Activated T-cell treated with anti-CD3 and anti-CD28 coated beads, Interleukin-2, amount 50 U/mL, for 72 hours (primary cell): ENCODE data around the gene CELF6. TPM values are rescaled to one million over a fixed set of nuclear protein-coding genes. Genes with fewer than 3 reads are reported as not detected.
A peak's percentile ranks its signal among the peaks of the same experiment; 100 is the strongest.

ENCODE experiments used
- ATAC-seq, 2 donors: fragments of 150-1000 bp; cut with Tn5 transposase; replicated peaks in 1 of 2; 2 replicates each; pipeline ENCODE4 v1.10.0; 2021; ENCODE audit warnings: moderate library complexity in 2 of 2, mild to moderate bottlenecking in 1 of 2
- DNase-seq, 2 donors: peaks; one replicate each; pipeline ENCODE4 v3.0.0; 2021 to 2022; ENCODE audit warnings: mixed read lengths in 1 of 2
- H3K27ac Mint-ChIP-seq: one replicate; pipeline ENCODE4 v1.8.0; 2022; ENCODE audit warnings: mild to moderate bottlenecking, moderate library complexity, mixed read lengths
- H3K27me3 Mint-ChIP-seq: one replicate; pipeline ENCODE4 v1.8.0; 2022; ENCODE audit warnings: low read depth, mixed read lengths
- H3K36me3 Mint-ChIP-seq, 2 donors: one replicate each; pipeline ENCODE4 v1.8.0; 2022; ENCODE audit warnings: mixed read lengths in 2 of 2, mild to moderate bottlenecking in 1 of 2; ENCODE audit not compliant: insufficient read depth in 2 of 2
- H3K4me1 Mint-ChIP-seq: one replicate; pipeline ENCODE4 v1.8.0; 2022; ENCODE audit warnings: low read depth, mixed read lengths
- H3K4me3 Mint-ChIP-seq, 2 donors: one replicate each; pipeline ENCODE4 v1.8.0; 2022; ENCODE audit warnings: mild to moderate bottlenecking in 2 of 2, mixed read lengths in 2 of 2, moderate library complexity in 2 of 2
- H3K9me3 Mint-ChIP-seq, 2 donors: one replicate each; pipeline ENCODE4 v1.8.0; 2022; ENCODE audit warnings: mixed read lengths in 2 of 2
- total RNA-seq, 2 donors: library from RNA; stranded (reverse); gene quantifications; one replicate each; pipeline ENCODE4 v1.2.3, GENCODE V29; 2022

Gene CELF6
- under 1 TPM; 0.58 to 0.65 TPM for total RNA-seq

- peaks cover 19% of the 10 kb centered on the region for H3K4me1 Mint-ChIP-seq
- peak within 1 kb of the TSS; percentile 86 to 93 for H3K4me3 Mint-ChIP-seq
- DNase-seq: peak; percentile 77 to 79
- H3K27ac Mint-ChIP-seq: peak within 1 kb of the TSS; percentile 49
- H3K36me3 Mint-ChIP-seq: peaks cover 6 to 9% of the 10 kb centered on the region in 2 donors
- peaks cover 2 to 3% of the 10 kb centered on the region in 2 donors for H3K9me3 Mint-ChIP-seq
- peaks cover 11% of the 10 kb centered on the region for H3K27me3 Mint-ChIP-seq
- peak; percentile 88 to 91 for ATAC-seq
Measured at GRCh38 chr15:72319985-72320671, at the start of gene CELF6. TSS of gene CELF6 (minus strand) at chr15:72320157. CDS start at chr15:72319874, 283 bp downstream.

GRCh38 chr15:72368899-72369298, 48.9 kb upstream of the CELF6 start:
- no peak overlapping the region for H3K27ac Mint-ChIP-seq
- ATAC-seq (no peak), DNase-seq (no peak)
- H3K9me3 Mint-ChIP-seq: peaks cover 0 to 5% of the 10 kb centered on the region in 2 donors
- no peaks in the 10 kb centered on the region for H3K27me3 Mint-ChIP-seq
- no peak overlapping the region for H3K4me3 Mint-ChIP-seq
- peaks cover 4 to 13% of the 10 kb centered on the region in 2 donors for H3K36me3 Mint-ChIP-seq
- peaks cover 45% of the 10 kb centered on the region for H3K4me1 Mint-ChIP-seq

- H3K9me3 Mint-ChIP-seq: peaks cover 0 to 5% of the 10 kb centered on the region in 2 donors
- H3K36me3 Mint-ChIP-seq: peaks cover 4 to 13% of the 10 kb centered on the region in 2 donors
- H3K27ac Mint-ChIP-seq: no peak overlapping the region
- H3K27me3 Mint-ChIP-seq: no peaks in the 10 kb centered on the region
- ATAC-seq (no peak), DNase-seq (no peak)
- peaks cover 40% of the 10 kb centered on the region for H3K4me1 Mint-ChIP-seq
- no peak overlapping the region for H3K4me3 Mint-ChIP-seq
Measured at GRCh38 chr15:72368325-72368724, 48.4 kb upstream of the CELF6 start.

- H3K27me3 Mint-ChIP-seq: no peaks in the 10 kb centered on the region
- H3K27ac Mint-ChIP-seq: peak overlapping the region; percentile 10
- H3K9me3 Mint-ChIP-seq: peaks cover 0 to 5% of the 10 kb centered on the region in 2 donors
- H3K4me3 Mint-ChIP-seq: no peak overlapping the region
- DNase-seq (peak; percentile 11 to 30), ATAC-seq (peak; percentile 92 to 96)
- H3K36me3 Mint-ChIP-seq: peaks cover 4 to 13% of the 10 kb centered on the region in 2 donors
- H3K4me1 Mint-ChIP-seq: peaks cover 34% of the 10 kb centered on the region
Measured at GRCh38 chr15:72365844-72366243, 45.9 kb upstream of the CELF6 start.

GRCh38 chr15:72361176-72361575, 41.2 kb upstream of the CELF6 start:
- H3K27ac Mint-ChIP-seq: no peak overlapping the region
- no peaks in the 10 kb centered on the region for H3K27me3 Mint-ChIP-seq
- DNase-seq (no peak), ATAC-seq (no peak)
- H3K4me3 Mint-ChIP-seq: no peak overlapping the region
- peaks cover 0 to 5% of the 10 kb centered on the region in 2 donors for H3K36me3 Mint-ChIP-seq
- peaks cover 18% of the 10 kb centered on the region for H3K4me1 Mint-ChIP-seq
- no peaks in the 10 kb centered on the region for H3K9me3 Mint-ChIP-seq

GRCh38 chr15:72358650-72359171, 38.8 kb upstream of the CELF6 start:
- Mint-ChIP-seq H3K27ac (no peak overlapping the region), H3K36me3 (no peaks in the 10 kb centered on the region), H3K4me1 (peaks cover 8% of the 10 kb centered on the region), H3K4me3 (no peak overlapping the region), H3K27me3 (no peaks in the 10 kb centered on the region), H3K9me3 (no peaks in the 10 kb centered on the region)
- ATAC-seq (peak in 1 of 2 donors; percentile 51), DNase-seq (peak in 1 of 2 donors; percentile 12)

- ATAC-seq (no peak), DNase-seq (no peak)
- Mint-ChIP-seq H3K4me3 (no peak overlapping the region), H3K27me3 (no peaks in the 10 kb centered on the region), H3K36me3 (no peaks in the 10 kb centered on the region), H3K27ac (no peak overlapping the region), H3K9me3 (no peaks in the 10 kb centered on the region), H3K4me1 (peaks cover 8% of the 10 kb centered on the region)
Measured at GRCh38 chr15:72358121-72358520, 38.2 kb upstream of the CELF6 start.

GRCh38 chr15:72354496-72354895, 34.5 kb upstream of the CELF6 start:
- ATAC-seq (no peak), DNase-seq (no peak)
- Mint-ChIP-seq H3K9me3 (no peaks in the 10 kb centered on the region), H3K4me1 (peaks cover 8% of the 10 kb centered on the region), H3K36me3 (peaks cover 0 to 3% of the 10 kb centered on the region in 2 donors), H3K4me3 (no peak overlapping the region), H3K27ac (no peak overlapping the region), H3K27me3 (no peaks in the 10 kb centered on the region)

- H3K9me3 Mint-ChIP-seq: no peaks in the 10 kb centered on the region
- DNase-seq: no peak
- ATAC-seq: no peak
- no peaks in the 10 kb centered on the region for H3K4me1 Mint-ChIP-seq
- H3K27me3 Mint-ChIP-seq: no peaks in the 10 kb centered on the region
- H3K27ac Mint-ChIP-seq: no peak overlapping the region
- H3K4me3 Mint-ChIP-seq: no peak overlapping the region
- H3K36me3 Mint-ChIP-seq: peaks cover 0 to 3% of the 10 kb centered on the region in 2 donors
Measured at GRCh38 chr15:72353266-72353665, 33.3 kb upstream of the CELF6 start.

- Mint-ChIP-seq H3K36me3 (peaks cover 0 to 4% of the 10 kb centered on the region in 2 donors), H3K27ac (no peak overlapping the region), H3K27me3 (no peaks in the 10 kb centered on the region), H3K4me3 (no peak overlapping the region), H3K4me1 (no peaks in the 10 kb centered on the region), H3K9me3 (no peaks in the 10 kb centered on the region)
- DNase-seq: no peak
- ATAC-seq: no peak
Measured at GRCh38 chr15:72345806-72346205, 25.8 kb upstream of the CELF6 start.

- H3K27ac Mint-ChIP-seq: no peak overlapping the region
Measured at GRCh38 chr15:72345280-72345679, 25.3 kb upstream of the CELF6 start.

GRCh38 chr15:72344602-72345001, 24.6 kb upstream of the CELF6 start:
- peaks cover 0 to 4% of the 10 kb centered on the region in 2 donors for H3K36me3 Mint-ChIP-seq
- no peak overlapping the region for H3K4me3 Mint-ChIP-seq
- DNase-seq (no peak), ATAC-seq (no peak)
- no peaks in the 10 kb centered on the region for H3K4me1 Mint-ChIP-seq
- no peak overlapping the region for H3K27ac Mint-ChIP-seq
- H3K9me3 Mint-ChIP-seq: no peaks in the 10 kb centered on the region
- H3K27me3 Mint-ChIP-seq: no peaks in the 10 kb centered on the region

More at GRCh38 chr15:72345280-72345679, 25.3 kb upstream of the CELF6 start:
- no peaks in the 10 kb centered on the region for H3K9me3 Mint-ChIP-seq
- no peak overlapping the region for H3K4me3 Mint-ChIP-seq
- H3K4me1 Mint-ChIP-seq: no peaks in the 10 kb centered on the region
- DNase-seq (no peak), ATAC-seq (no peak)
- peaks cover 0 to 4% of the 10 kb centered on the region in 2 donors for H3K36me3 Mint-ChIP-seq
- no peaks in the 10 kb centered on the region for H3K27me3 Mint-ChIP-seq

- Mint-ChIP-seq H3K27ac (no peak overlapping the region), H3K4me3 (no peak overlapping the region), H3K9me3 (no peaks in the 10 kb centered on the region), H3K4me1 (no peaks in the 10 kb centered on the region), H3K27me3 (no peaks in the 10 kb centered on the region), H3K36me3 (peaks cover 0 to 7% of the 10 kb centered on the region in 2 donors)
- ATAC-seq (no peak), DNase-seq (peak; percentile 36 to 40)
Measured at GRCh38 chr15:72342385-72342784, 22.4 kb upstream of the CELF6 start.
